Mammary epithelial cell (primary cell): Measurements from ENCODE around the gene COG5.

Experiments
- CTCF ChIP-seq, 2 donors: IDR thresholded peaks in 1 of 2; conservative IDR thresholded peaks in 1 of 2; 2 replicates each; pipeline ENCODE4 v1.5.1; 2011 to 2012; ENCODE audit warnings: inconsistent platforms in 2 of 2, low read length in 2 of 2, mild to moderate bottlenecking in 2 of 2, control low read depth in 1 of 2, low read depth in 1 of 2; ENCODE audit not compliant: insufficient read depth in 1 of 2; ENCODE audit errors: extremely low read depth in 1 of 2
- EZH2 ChIP-seq: IDR thresholded peaks from 2 replicates; pipeline ENCODE4 v1.6.1; 2012; ENCODE audit warnings: low read length, inconsistent platforms, borderline replicate concordance

- TF ChIP-seq CTCF (conservative IDR thresholded peaks at IDR 0.05 in 1 of 2, IDR thresholded peaks at IDR 0.05 in 1 of 2; ENCODE audit: extremely low read depth in 1 of 2, insufficient read depth in 1 of 2, low read depth in 1 of 2, low read length in 2 of 2), result no peak
- TF ChIP-seq EZH2, result no peak
These were observed 175.1 kb downstream of the COG5 start for GRCh38 chr7:107388604-107389003.
